HFFc6 (cell line): ENCODE data around the gene HEBP1. TPM values are rescaled to one million over a fixed set of nuclear protein-coding genes. Genes with fewer than 3 reads are reported as not detected.

ENCODE experiments used
- DNase-seq: peaks from one replicate; pipeline ENCODE4 v3.0.0-alpha.2; 2018
- H3K27ac Mint-ChIP-seq: 2 replicates; pipeline ENCODE4 v1.8.0; 2020; ENCODE audit warnings: mild to moderate bottlenecking, mixed read lengths
- H3K27me3 Mint-ChIP-seq: 2 replicates; pipeline ENCODE4 v1.8.0; 2021; ENCODE audit warnings: mild to moderate bottlenecking, moderate library complexity, mixed read lengths; ENCODE audit not compliant: insufficient read depth
- H3K36me3 Mint-ChIP-seq: 2 replicates; pipeline ENCODE4 v1.8.0; 2021; ENCODE audit warnings: low read depth, mixed read lengths
- H3K4me1 Mint-ChIP-seq: 2 replicates; pipeline ENCODE4 v1.8.0; 2020; ENCODE audit warnings: low read depth, mixed read lengths
- H3K4me3 Mint-ChIP-seq: 2 replicates; pipeline ENCODE4 v1.8.0; 2020; ENCODE audit warnings: mild to moderate bottlenecking, moderate library complexity, mixed read lengths
- H3K9me3 Mint-ChIP-seq: 2 replicates; pipeline ENCODE4 v1.8.0; 2020; ENCODE audit warnings: mild to moderate bottlenecking, mixed read lengths
- total RNA-seq, 6 experiments: library from RNA; stranded (reverse); fragmentation: NEBNext Ultra II Directional; extraction: Animal tissue kit (Norgen Biotek cat#: 25700); gene quantifications; 2 replicates in 1 of 6; 3 replicates in 5 of 6; pipeline ENCODE4 v1.2.3, GENCODE V29; 2021
- TF ChIP-seq, protein P1 (sequence below): fragments of 200-600 bp; sonication (generic); IDR thresholded peaks from 2 replicates; pipeline ENCODE4 v1.5.0; 2021; ENCODE audit warnings: antibody characterized with exemption, mild to moderate bottlenecking

HEBP1 gene
- total RNA-seq, 6 experiments from 2014 or later: 65.0 to 100 (median 70.8) TPM

DNA sequence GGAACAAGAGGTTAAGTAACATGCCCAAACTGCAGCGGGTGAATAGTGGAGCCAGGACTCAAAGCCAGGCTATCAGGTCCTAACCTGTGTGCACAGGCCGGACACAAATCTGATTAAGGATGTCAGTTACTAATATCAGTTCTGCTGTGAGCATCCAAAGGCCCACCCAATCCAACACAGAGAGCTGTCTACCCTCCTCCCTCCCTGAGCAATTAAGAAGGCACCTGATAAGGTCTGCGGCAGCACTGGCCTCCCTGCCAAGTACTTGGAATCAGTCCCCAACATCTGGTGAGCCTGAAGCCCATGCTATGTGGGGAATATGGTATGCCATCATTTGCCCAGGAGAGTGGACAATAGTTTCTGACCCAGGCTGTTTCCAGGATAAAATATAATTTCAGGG is 3.9 kb downstream of the HEBP1 start:
- H3K4me3 Mint-ChIP-seq: no peak overlapping the region
- H3K27me3 Mint-ChIP-seq: no peaks in the 10 kb centered on the region; the same call in 1 of the 2 replicates
- DNase-seq: no peak
- peaks cover 63% of the 10 kb centered on the region for H3K4me1 Mint-ChIP-seq
- H3K36me3 Mint-ChIP-seq: peaks cover 14% of the 10 kb centered on the region
- H3K27ac Mint-ChIP-seq: no peak overlapping the region
- TF ChIP-seq, protein P1, sequence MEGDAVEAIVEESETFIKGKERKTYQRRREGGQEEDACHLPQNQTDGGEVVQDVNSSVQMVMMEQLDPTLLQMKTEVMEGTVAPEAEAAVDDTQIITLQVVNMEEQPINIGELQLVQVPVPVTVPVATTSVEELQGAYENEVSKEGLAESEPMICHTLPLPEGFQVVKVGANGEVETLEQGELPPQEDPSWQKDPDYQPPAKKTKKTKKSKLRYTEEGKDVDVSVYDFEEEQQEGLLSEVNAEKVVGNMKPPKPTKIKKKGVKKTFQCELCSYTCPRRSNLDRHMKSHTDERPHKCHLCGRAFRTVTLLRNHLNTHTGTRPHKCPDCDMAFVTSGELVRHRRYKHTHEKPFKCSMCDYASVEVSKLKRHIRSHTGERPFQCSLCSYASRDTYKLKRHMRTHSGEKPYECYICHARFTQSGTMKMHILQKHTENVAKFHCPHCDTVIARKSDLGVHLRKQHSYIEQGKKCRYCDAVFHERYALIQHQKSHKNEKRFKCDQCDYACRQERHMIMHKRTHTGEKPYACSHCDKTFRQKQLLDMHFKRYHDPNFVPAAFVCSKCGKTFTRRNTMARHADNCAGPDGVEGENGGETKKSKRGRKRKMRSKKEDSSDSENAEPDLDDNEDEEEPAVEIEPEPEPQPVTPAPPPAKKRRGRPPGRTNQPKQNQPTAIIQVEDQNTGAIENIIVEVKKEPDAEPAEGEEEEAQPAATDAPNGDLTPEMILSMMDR: no peak
- H3K9me3 Mint-ChIP-seq: no peaks in the 10 kb centered on the region

DNA sequence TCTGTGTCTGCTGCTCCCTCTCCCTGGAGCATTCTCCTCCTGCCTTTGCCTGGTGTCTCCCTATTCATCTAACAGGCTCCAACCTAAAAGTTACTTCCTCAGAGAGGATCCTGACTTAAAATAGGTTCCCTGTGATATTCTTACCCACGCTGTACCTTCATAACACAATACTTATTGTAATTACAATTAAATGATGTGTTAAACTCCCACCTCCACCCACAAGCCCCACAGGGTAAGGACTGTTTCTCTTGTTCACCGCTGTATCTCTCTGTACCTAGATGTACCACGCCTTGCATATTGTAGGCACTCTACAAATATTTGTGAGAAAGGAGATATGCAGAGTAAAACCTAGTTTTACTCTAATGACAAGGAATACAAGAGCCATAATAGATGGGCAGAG is 5.0 kb downstream of the HEBP1 start:
- TF ChIP-seq, protein P1: no peak
- H3K9me3 Mint-ChIP-seq: no peaks in the 10 kb centered on the region
- no peak overlapping the region for H3K27ac Mint-ChIP-seq
- DNase-seq: no peak
- no peak overlapping the region for H3K4me3 Mint-ChIP-seq
- H3K27me3 Mint-ChIP-seq: no peaks in the 10 kb centered on the region; the same call in 1 of the 2 replicates
- peaks cover 65% of the 10 kb centered on the region for H3K4me1 Mint-ChIP-seq
- H3K36me3 Mint-ChIP-seq: peaks cover 14% of the 10 kb centered on the region

DNA sequence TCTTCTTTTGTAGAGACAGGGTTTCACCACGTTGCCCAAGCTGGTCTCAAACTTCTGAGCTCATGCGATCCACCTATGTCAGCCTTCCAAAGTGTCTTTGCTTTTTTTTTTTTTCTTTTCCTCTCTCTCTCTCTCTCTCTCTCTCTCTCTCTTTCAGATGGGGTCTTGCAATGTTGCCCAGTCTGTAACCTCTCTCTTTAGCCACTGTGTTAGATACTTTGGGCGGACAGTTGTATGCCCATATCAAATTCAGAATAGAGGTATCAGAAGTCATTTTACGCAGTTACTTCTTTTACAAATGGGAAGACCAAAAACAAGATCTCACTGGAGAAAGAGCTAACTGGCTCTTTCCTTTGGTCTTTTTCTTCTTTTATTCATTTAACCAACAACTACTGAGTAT is 6.7 kb downstream of the HEBP1 start:
- H3K27me3 Mint-ChIP-seq: no peaks in the 10 kb centered on the region; the same call in 1 of the 2 replicates
- H3K4me1 Mint-ChIP-seq: peaks cover 55% of the 10 kb centered on the region
- H3K4me3 Mint-ChIP-seq: peak overlapping the region; percentile 88
- H3K9me3 Mint-ChIP-seq: no peaks in the 10 kb centered on the region
- H3K27ac Mint-ChIP-seq: peak overlapping the region; percentile 97
- TF ChIP-seq, protein P1: no peak
- no peak for DNase-seq
- peaks cover 14% of the 10 kb centered on the region for H3K36me3 Mint-ChIP-seq

DNA sequence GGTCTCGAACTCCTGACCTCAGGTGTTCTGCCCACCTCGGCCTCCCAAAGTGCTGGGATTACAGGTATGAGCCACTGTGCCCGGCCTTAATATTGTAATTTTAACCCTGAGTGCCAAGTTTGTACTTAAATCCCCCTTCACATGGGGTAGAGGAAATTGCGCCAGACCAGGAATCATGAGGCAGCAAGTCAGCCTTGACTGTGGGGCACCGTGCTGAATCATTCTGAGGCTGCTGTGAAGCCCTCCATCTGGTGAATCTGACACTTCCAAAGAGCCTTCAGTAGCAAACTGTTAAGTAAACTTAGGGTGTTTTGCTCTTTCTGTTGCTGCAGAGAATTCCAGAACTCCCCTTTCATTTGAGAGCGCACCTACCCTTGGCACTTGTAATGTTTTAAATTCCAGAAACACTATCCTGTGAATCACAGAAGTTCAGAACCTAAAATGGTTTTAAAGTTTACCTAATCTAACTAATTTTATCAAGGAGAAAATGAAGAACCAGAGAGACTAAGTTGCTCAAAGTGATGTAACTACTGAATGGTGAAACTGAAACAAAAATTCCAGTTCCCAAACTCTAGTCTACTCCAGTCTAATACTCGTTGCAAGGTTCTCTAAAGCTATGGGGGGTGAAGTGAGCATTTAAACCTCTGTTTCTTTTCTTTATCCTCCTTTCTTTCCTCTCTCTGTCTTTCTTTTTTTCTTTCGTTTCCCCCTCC is 7.5 kb downstream of the HEBP1 start:
- Mint-ChIP-seq H3K4me3 (peak overlapping the region; percentile 88), H3K27ac (peak overlapping the region; percentile 97), H3K27me3 (no peaks in the 10 kb centered on the region; the same call in 1 of the 2 replicates), H3K9me3 (no peaks in the 10 kb centered on the region), H3K4me1 (peaks cover 47% of the 10 kb centered on the region), H3K36me3 (peaks cover 7% of the 10 kb centered on the region)
- TF ChIP-seq, protein P1: no peak
- peak; percentile 68 for DNase-seq

DNA sequence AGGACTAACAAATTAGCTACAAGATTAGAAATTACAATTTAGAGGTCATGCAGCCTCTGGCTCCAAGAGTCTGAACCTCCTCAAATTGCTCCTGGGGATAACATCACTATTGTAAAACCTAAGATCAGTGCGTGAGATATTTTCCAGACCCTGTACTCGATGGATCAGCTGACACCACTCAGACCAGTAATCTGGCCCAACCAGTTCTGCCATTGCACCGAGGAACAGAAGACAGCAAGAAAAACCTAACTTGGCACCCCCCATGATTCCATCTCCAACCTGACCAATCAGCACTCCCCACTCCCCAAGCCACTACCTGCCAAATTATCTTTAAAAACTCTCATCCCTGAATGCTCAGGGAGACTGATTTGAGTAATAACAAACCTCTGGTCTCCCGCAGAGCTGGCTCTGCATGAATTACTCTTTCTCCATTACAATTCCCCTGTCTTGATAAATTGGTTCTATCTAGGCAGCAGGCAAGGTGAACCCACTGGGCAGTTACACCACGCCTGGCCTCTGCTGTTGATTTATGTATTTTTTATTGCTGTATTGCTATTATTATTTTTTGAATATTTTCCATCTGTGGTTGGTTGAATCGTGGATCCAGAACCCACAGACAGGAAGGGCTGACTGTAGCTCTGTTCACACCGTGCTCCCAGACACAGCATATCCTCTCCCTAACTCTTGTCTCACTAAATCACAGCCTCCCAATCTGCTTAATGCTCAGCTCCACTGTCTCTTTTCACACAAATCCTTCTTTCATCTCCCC is 9.2 kb downstream of the HEBP1 start:
- Mint-ChIP-seq H3K27ac (peak overlapping the region; percentile 97), H3K27me3 (no peaks in the 10 kb centered on the region; the same call in 1 of the 2 replicates), H3K4me1 (peaks cover 39% of the 10 kb centered on the region), H3K4me3 (no peak overlapping the region), H3K36me3 (peaks cover 5% of the 10 kb centered on the region; the same call in 1 of the 2 replicates), H3K9me3 (no peaks in the 10 kb centered on the region)
- TF ChIP-seq, protein P1: no peak
- no peak for DNase-seq
